ENCODE results near the gene ARTN.
A peak's percentile ranks its signal among the peaks of the same experiment; 100 is the strongest.

ARTN gene

GRCh38 chr1:43930168-43930948 lies 3.2 kb upstream of the ARTN start:
- TF ChIP-seq EZH2phosphoT487 (IDR thresholded peaks at IDR 0.05; ENCODE audit: borderline replicate concordance) (no peak), CTCF (conservative IDR thresholded peaks at IDR 0.05; ENCODE audit: low read length) (peak; percentile 68)
- no peaks in the 10 kb centered on the region for H3K79me2 ChIP-seq (ENCODE audit: insufficient read depth, low read length)
- H3K4me3 ChIP-seq (ENCODE audit: low read length, poor library complexity, severe bottlenecking): no peak overlapping the region
- H3K9ac ChIP-seq (ENCODE audit: low read depth, low read length, poor library complexity, severe bottlenecking): no peak overlapping the region
- H4K20me1 ChIP-seq (ENCODE audit: insufficient read depth, low read length, poor library complexity, severe bottlenecking): no peaks in the 10 kb centered on the region
- no peaks in the 10 kb centered on the region for H3K27me3 ChIP-seq (ENCODE audit: insufficient read depth, low read length, poor library complexity, severe bottlenecking)
- H3K36me3 ChIP-seq (ENCODE audit: insufficient read depth, low read length): no peaks in the 10 kb centered on the region
- H2AFZ ChIP-seq (ENCODE audit: low read length): no peak overlapping the region
- H3K9me2 ChIP-seq (replicated peaks; ENCODE audit: low read depth, low read length): no peaks in the 10 kb centered on the region
- no peaks in the 10 kb centered on the region for H3K9me3 ChIP-seq (ENCODE audit: insufficient read depth, low read depth, low read length)
- no peaks in the 10 kb centered on the region for H3K4me1 ChIP-seq (ENCODE audit: insufficient read depth, low read length, poor library complexity, severe bottlenecking)
- no peaks in the 10 kb centered on the region for H3F3A ChIP-seq (ENCODE audit: low read depth)
- no peak overlapping the region for H3K4me2 ChIP-seq (ENCODE audit: low read depth, low read length, poor library complexity, severe bottlenecking)

- Histone ChIP-seq H3K9ac (ENCODE audit: low read depth, low read length, poor library complexity, severe bottlenecking) (no peak overlapping the region), H3K4me3 (ENCODE audit: low read length, poor library complexity, severe bottlenecking) (no peak overlapping the region), H3K4me1 (ENCODE audit: insufficient read depth, low read length, poor library complexity, severe bottlenecking) (no peaks in the 10 kb centered on the region), H2AFZ (ENCODE audit: low read length) (no peak overlapping the region), H3K36me3 (ENCODE audit: insufficient read depth, low read length) (no peaks in the 10 kb centered on the region), H3F3A (ENCODE audit: low read depth) (no peaks in the 10 kb centered on the region), H3K9me3 (ENCODE audit: insufficient read depth, low read depth, low read length) (no peaks in the 10 kb centered on the region), H3K27me3 (ENCODE audit: insufficient read depth, low read length, poor library complexity, severe bottlenecking) (no peaks in the 10 kb centered on the region), H3K79me2 (ENCODE audit: insufficient read depth, low read length) (no peaks in the 10 kb centered on the region), H3K9me2 (replicated peaks; ENCODE audit: low read depth, low read length) (no peaks in the 10 kb centered on the region), H4K20me1 (ENCODE audit: insufficient read depth, low read length, poor library complexity, severe bottlenecking) (no peaks in the 10 kb centered on the region), H3K4me2 (ENCODE audit: low read depth, low read length, poor library complexity, severe bottlenecking) (no peak overlapping the region)
- no peak for TF ChIP-seq EZH2phosphoT487 (IDR thresholded peaks at IDR 0.05; ENCODE audit: borderline replicate concordance)
- no peak for TF ChIP-seq CTCF (conservative IDR thresholded peaks at IDR 0.05; ENCODE audit: low read length)
Observed at GRCh38 chr1:43930949-43931275, 2.7 kb upstream of the ARTN start.

GRCh38 chr1:43931711-43932660 lies 1.6 kb upstream of the ARTN start:
- no peaks in the 10 kb centered on the region for H3K9me2 ChIP-seq (replicated peaks; ENCODE audit: low read depth, low read length)
- H4K20me1 ChIP-seq (ENCODE audit: insufficient read depth, low read length, poor library complexity, severe bottlenecking): no peaks in the 10 kb centered on the region
- H3K4me2 ChIP-seq (ENCODE audit: low read depth, low read length, poor library complexity, severe bottlenecking): no peak overlapping the region
- H3F3A ChIP-seq (ENCODE audit: low read depth): no peaks in the 10 kb centered on the region
- H3K4me1 ChIP-seq (ENCODE audit: insufficient read depth, low read length, poor library complexity, severe bottlenecking): no peaks in the 10 kb centered on the region
- TF ChIP-seq CTCF (conservative IDR thresholded peaks at IDR 0.05; ENCODE audit: low read length) (no peak), EZH2phosphoT487 (IDR thresholded peaks at IDR 0.05; ENCODE audit: borderline replicate concordance) (no peak)
- H3K79me2 ChIP-seq (ENCODE audit: insufficient read depth, low read length): no peaks in the 10 kb centered on the region
- no peak overlapping the region for H2AFZ ChIP-seq (ENCODE audit: low read length)
- H3K36me3 ChIP-seq (ENCODE audit: insufficient read depth, low read length): no peaks in the 10 kb centered on the region
- H3K9me3 ChIP-seq (ENCODE audit: insufficient read depth, low read depth, low read length): no peaks in the 10 kb centered on the region
- H3K9ac ChIP-seq (ENCODE audit: low read depth, low read length, poor library complexity, severe bottlenecking): no peak overlapping the region
- H3K27me3 ChIP-seq (ENCODE audit: insufficient read depth, low read length, poor library complexity, severe bottlenecking): no peaks in the 10 kb centered on the region
- no peak overlapping the region for H3K4me3 ChIP-seq (ENCODE audit: low read length, poor library complexity, severe bottlenecking)

Data from Loucy (cell line).